ENCODE results near the gene TMPRSS3. TPM values are rescaled to one million over a fixed set of nuclear protein-coding genes. Genes with fewer than 3 reads are reported as not detected.

The TMPRSS3 gene
- 1 to 10 TPM in 1 of 2 donors, under 1 TPM in 1; 0.19 to 8.4 TPM for total RNA-seq

GRCh38 chr21:42395905-42396651 lies at the start of gene TMPRSS3:
Gene TMPRSS3, minus strand, starts transcription at chr21:42396052. Its CDS starts 635 bp downstream, at chr21:42395417.
- Mint-ChIP-seq H3K36me3 (no peaks in the 10 kb centered on the region), H3K4me3 (no peak within 1 kb of the TSS), H3K4me1 (ENCODE audit: low read depth in 2 of 2) (peaks cover 4 to 20% of the 10 kb centered on the region in 2 donors), H3K9me3 (no peaks in the 10 kb centered on the region), H3K27ac (no peak within 1 kb of the TSS), H3K27me3 (peaks cover 7 to 36% of the 10 kb centered on the region in 2 donors)
- no peak for ATAC-seq
- no peak for DNase-seq (ENCODE audit: low spot score)

- Mint-ChIP-seq H3K4me3 (no peak overlapping the region), H3K36me3 (no peaks in the 10 kb centered on the region), H3K27ac (peak overlapping the region in 1 of 2 donors; percentile 47), H3K27me3 (peaks cover 27 to 39% of the 10 kb centered on the region in 2 donors), H3K9me3 (no peaks in the 10 kb centered on the region), H3K4me1 (ENCODE audit: low read depth in 2 of 2) (peaks cover 10 to 15% of the 10 kb centered on the region in 2 donors)
- DNase-seq (ENCODE audit: low spot score) (no peak), ATAC-seq (no peak)
Measured at GRCh38 chr21:42445311-42445710, 49.5 kb upstream of the TMPRSS3 start.

GRCh38 chr21:42444745-42445059 lies 48.9 kb upstream of the TMPRSS3 start:
- no peak overlapping the region for H3K4me3 Mint-ChIP-seq
- ATAC-seq = no peak

GRCh38 chr21:42443876-42444744 lies 48.3 kb upstream of the TMPRSS3 start:
- H3K36me3 Mint-ChIP-seq = peaks cover 7% of the 10 kb centered on the region
- DNase-seq (ENCODE audit: low spot score) = no peak
- peaks cover 36 to 46% of the 10 kb centered on the region in 2 donors for H3K27me3 Mint-ChIP-seq
- H3K4me1 Mint-ChIP-seq (ENCODE audit: low read depth in 2 of 2) = peaks cover 15 to 21% of the 10 kb centered on the region in 2 donors
- H3K4me3 Mint-ChIP-seq = no peak overlapping the region
- no peak for ATAC-seq
- no peaks in the 10 kb centered on the region for H3K9me3 Mint-ChIP-seq
- H3K27ac Mint-ChIP-seq = no peak overlapping the region

More at GRCh38 chr21:42444745-42445059, 48.9 kb upstream of the TMPRSS3 start:
- Mint-ChIP-seq H3K27ac (no peak overlapping the region), H3K9me3 (no peaks in the 10 kb centered on the region), H3K36me3 (peaks cover 3% of the 10 kb centered on the region), H3K27me3 (peaks cover 31 to 42% of the 10 kb centered on the region in 2 donors), H3K4me1 (ENCODE audit: low read depth in 2 of 2) (peaks cover 10 to 16% of the 10 kb centered on the region in 2 donors)
- DNase-seq (ENCODE audit: low spot score) = no peak

- Mint-ChIP-seq H3K36me3 (peaks cover 7% of the 10 kb centered on the region), H3K9me3 (no peaks in the 10 kb centered on the region), H3K4me1 (ENCODE audit: low read depth in 2 of 2) (peaks cover 17 to 28% of the 10 kb centered on the region in 2 donors), H3K27me3 (peaks cover 39 to 48% of the 10 kb centered on the region in 2 donors), H3K27ac (no peak overlapping the region), H3K4me3 (no peak overlapping the region)
- no peak for ATAC-seq
- DNase-seq (ENCODE audit: low spot score) = no peak
Measured at GRCh38 chr21:42443181-42443785, 47.4 kb upstream of the TMPRSS3 start.

- no peak for ATAC-seq
- peaks cover 7% of the 10 kb centered on the region for H3K36me3 Mint-ChIP-seq
- peaks cover 37 to 51% of the 10 kb centered on the region in 2 donors for H3K27me3 Mint-ChIP-seq
- H3K9me3 Mint-ChIP-seq = no peaks in the 10 kb centered on the region
- DNase-seq (ENCODE audit: low spot score) = no peak
- peak overlapping the region in 1 of 2 donors; percentile 34 for H3K27ac Mint-ChIP-seq
- peaks cover 20 to 30% of the 10 kb centered on the region in 2 donors for H3K4me1 Mint-ChIP-seq (ENCODE audit: low read depth in 2 of 2)
- no peak overlapping the region for H3K4me3 Mint-ChIP-seq
Measured at GRCh38 chr21:42441963-42442362, 46.1 kb upstream of the TMPRSS3 start.

- DNase-seq (ENCODE audit: low spot score) = no peak
- Mint-ChIP-seq H3K9me3 (no peaks in the 10 kb centered on the region), H3K36me3 (peaks cover 7% of the 10 kb centered on the region), H3K4me1 (ENCODE audit: low read depth in 2 of 2) (peaks cover 20 to 30% of the 10 kb centered on the region in 2 donors), H3K27me3 (peaks cover 31 to 46% of the 10 kb centered on the region in 2 donors), H3K4me3 (peak overlapping the region; percentile 72), H3K27ac (peak overlapping the region; percentile 40 to 74)
- peak in 1 of 2 donors; percentile 45 for ATAC-seq
Measured at GRCh38 chr21:42440187-42440792, 44.4 kb upstream of the TMPRSS3 start.

- ATAC-seq (peak; percentile 63 to 81), DNase-seq (ENCODE audit: low spot score) (no peak)
- Mint-ChIP-seq H3K4me1 (ENCODE audit: low read depth in 2 of 2) (peaks cover 22 to 30% of the 10 kb centered on the region in 2 donors), H3K4me3 (peak overlapping the region; percentile 72), H3K27ac (peak overlapping the region; percentile 40 to 74), H3K36me3 (peaks cover 7% of the 10 kb centered on the region), H3K27me3 (peaks cover 39 to 49% of the 10 kb centered on the region in 2 donors), H3K9me3 (no peaks in the 10 kb centered on the region)
Measured at GRCh38 chr21:42439284-42440186, 43.7 kb upstream of the TMPRSS3 start.

GRCh38 chr21:42438316-42439205 lies 42.7 kb upstream of the TMPRSS3 start:
- no peak for DNase-seq (ENCODE audit: low spot score)

GRCh38 chr21:42437786-42438185 lies 41.9 kb upstream of the TMPRSS3 start:
- Mint-ChIP-seq H3K4me1 (ENCODE audit: low read depth in 2 of 2) (peaks cover 22 to 30% of the 10 kb centered on the region in 2 donors), H3K4me3 (no peak overlapping the region), H3K9me3 (no peaks in the 10 kb centered on the region), H3K27ac (peak overlapping the region in 1 of 2 donors; percentile 31), H3K27me3 (peaks cover 41 to 57% of the 10 kb centered on the region in 2 donors), H3K36me3 (peaks cover 8% of the 10 kb centered on the region)
- ATAC-seq = no peak
- DNase-seq (ENCODE audit: low spot score) = no peak

More at GRCh38 chr21:42438316-42439205, 42.7 kb upstream of the TMPRSS3 start:
- peaks cover 7% of the 10 kb centered on the region for H3K36me3 Mint-ChIP-seq
- H3K27me3 Mint-ChIP-seq = peaks cover 39 to 55% of the 10 kb centered on the region in 2 donors
- H3K9me3 Mint-ChIP-seq = no peaks in the 10 kb centered on the region
- H3K4me1 Mint-ChIP-seq (ENCODE audit: low read depth in 2 of 2) = peaks cover 22 to 30% of the 10 kb centered on the region in 2 donors
- H3K4me3 Mint-ChIP-seq = peak overlapping the region; percentile 72
- H3K27ac Mint-ChIP-seq = peak overlapping the region in 1 of 2 donors; percentile 74
- no peak for ATAC-seq

- no peak overlapping the region for H3K27ac Mint-ChIP-seq
- peaks cover 15% of the 10 kb centered on the region for H3K36me3 Mint-ChIP-seq
- DNase-seq (ENCODE audit: low spot score) (no peak), ATAC-seq (no peak)
- peaks cover 6% of the 10 kb centered on the region for H3K9me3 Mint-ChIP-seq
- peaks cover 43 to 55% of the 10 kb centered on the region in 2 donors for H3K27me3 Mint-ChIP-seq
- H3K4me3 Mint-ChIP-seq = no peak overlapping the region
- peaks cover 22 to 30% of the 10 kb centered on the region in 2 donors for H3K4me1 Mint-ChIP-seq (ENCODE audit: low read depth in 2 of 2)
Measured at GRCh38 chr21:42436914-42437313, 41.1 kb upstream of the TMPRSS3 start.

GRCh38 chr21:42435833-42436232 lies 40.0 kb upstream of the TMPRSS3 start:
- H3K27me3 Mint-ChIP-seq = peaks cover 46 to 58% of the 10 kb centered on the region in 2 donors
- no peak overlapping the region for H3K27ac Mint-ChIP-seq
- no peak overlapping the region for H3K4me3 Mint-ChIP-seq
- peaks cover 6% of the 10 kb centered on the region for H3K9me3 Mint-ChIP-seq
- H3K4me1 Mint-ChIP-seq (ENCODE audit: low read depth in 2 of 2) = peaks cover 22 to 27% of the 10 kb centered on the region in 2 donors
- H3K36me3 Mint-ChIP-seq = peaks cover 15% of the 10 kb centered on the region
- DNase-seq (ENCODE audit: low spot score) = no peak
- no peak for ATAC-seq

Measured in natural killer cell treated with Interleukin-12 subunit alpha and Interleukin-12 subunit beta and Interleukin-15 and Interleukin-18, amount 100 ng/mL, for 72 hours (primary cell).